ENCODE measurements around the gene FSTL4.
A peak's percentile ranks its signal among the peaks of the same experiment; 100 is the strongest.

Gene FSTL4

DNA sequence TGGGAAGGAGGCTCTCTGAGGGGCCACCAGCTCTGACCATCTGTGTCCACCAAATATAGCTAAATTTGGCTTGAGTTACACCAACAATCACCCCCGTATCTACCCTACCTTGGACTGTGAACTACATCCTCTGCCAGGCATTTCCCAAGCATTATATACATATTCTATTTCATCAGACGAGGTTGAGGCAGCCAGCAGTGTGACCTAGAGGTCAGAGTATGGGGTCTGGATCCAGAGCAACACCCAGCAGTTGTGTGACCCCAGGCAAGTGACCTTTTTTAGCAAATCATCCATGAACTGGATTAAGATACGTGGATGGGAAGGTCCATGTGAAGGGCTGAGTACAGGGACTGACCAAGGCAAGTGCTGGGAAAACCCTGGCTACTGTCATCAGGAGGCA is 379.9 kb downstream of the FSTL4 start:
- no peak for ATAC-seq (ENCODE audit: low read depth)

DNA sequence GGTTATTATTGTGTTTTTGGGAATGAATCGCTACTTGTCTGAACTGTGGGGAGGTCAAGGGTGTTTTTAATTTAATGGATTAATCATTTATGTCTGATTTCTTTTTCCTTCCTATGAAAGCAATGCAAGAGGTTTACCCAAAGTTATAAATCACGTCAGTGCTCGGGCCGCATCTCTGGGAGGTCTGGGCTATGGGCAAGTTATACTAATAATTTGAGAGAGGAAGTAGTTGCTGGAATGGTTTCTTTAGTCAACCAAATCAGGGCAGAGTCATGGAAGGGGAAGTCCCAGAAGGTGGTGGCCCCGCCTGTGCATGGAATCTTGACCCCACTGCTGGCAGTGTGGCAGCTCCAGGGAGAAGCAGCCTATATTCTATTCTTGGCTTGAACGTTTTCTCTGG is 380.3 kb downstream of the FSTL4 start:
- TF ChIP-seq, protein P1, sequence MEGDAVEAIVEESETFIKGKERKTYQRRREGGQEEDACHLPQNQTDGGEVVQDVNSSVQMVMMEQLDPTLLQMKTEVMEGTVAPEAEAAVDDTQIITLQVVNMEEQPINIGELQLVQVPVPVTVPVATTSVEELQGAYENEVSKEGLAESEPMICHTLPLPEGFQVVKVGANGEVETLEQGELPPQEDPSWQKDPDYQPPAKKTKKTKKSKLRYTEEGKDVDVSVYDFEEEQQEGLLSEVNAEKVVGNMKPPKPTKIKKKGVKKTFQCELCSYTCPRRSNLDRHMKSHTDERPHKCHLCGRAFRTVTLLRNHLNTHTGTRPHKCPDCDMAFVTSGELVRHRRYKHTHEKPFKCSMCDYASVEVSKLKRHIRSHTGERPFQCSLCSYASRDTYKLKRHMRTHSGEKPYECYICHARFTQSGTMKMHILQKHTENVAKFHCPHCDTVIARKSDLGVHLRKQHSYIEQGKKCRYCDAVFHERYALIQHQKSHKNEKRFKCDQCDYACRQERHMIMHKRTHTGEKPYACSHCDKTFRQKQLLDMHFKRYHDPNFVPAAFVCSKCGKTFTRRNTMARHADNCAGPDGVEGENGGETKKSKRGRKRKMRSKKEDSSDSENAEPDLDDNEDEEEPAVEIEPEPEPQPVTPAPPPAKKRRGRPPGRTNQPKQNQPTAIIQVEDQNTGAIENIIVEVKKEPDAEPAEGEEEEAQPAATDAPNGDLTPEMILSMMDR (IDR thresholded peaks at IDR 0.05; ENCODE audit: poor library complexity, severe bottlenecking), result no peak
- Histone ChIP-seq H3K36me3 (ENCODE audit: low read depth) (no peaks in the 10 kb centered on the region), H3K4me3 (ENCODE audit: severe bottlenecking) (no peak overlapping the region), H3K27me3 (ENCODE audit: insufficient read depth, poor library complexity, severe bottlenecking) (no peaks in the 10 kb centered on the region), H3K27ac (ENCODE audit: poor library complexity, severe bottlenecking) (peak overlapping the region; percentile 97), H3K9me3 (ENCODE audit: severe bottlenecking) (no peaks in the 10 kb centered on the region), H3K4me1 (ENCODE audit: insufficient read depth, poor library complexity, severe bottlenecking) (peaks cover 55% of the 10 kb centered on the region)
- ATAC-seq (ENCODE audit: low read depth) (no peak), DNase-seq (ENCODE audit: low spot score) (no peak)

More for the DNA sequence above, 379.9 kb downstream of the FSTL4 start:
- H3K4me1 ChIP-seq (ENCODE audit: insufficient read depth, poor library complexity, severe bottlenecking), result peaks cover 51% of the 10 kb centered on the region
- no peaks in the 10 kb centered on the region for H3K36me3 ChIP-seq (ENCODE audit: low read depth)
- H3K27ac ChIP-seq (ENCODE audit: poor library complexity, severe bottlenecking), result no peak overlapping the region
- no peak overlapping the region for H3K4me3 ChIP-seq (ENCODE audit: severe bottlenecking)
- H3K9me3 ChIP-seq (ENCODE audit: severe bottlenecking), result no peaks in the 10 kb centered on the region
- TF ChIP-seq, protein P1 (IDR thresholded peaks at IDR 0.05; ENCODE audit: poor library complexity, severe bottlenecking), result no peak
- no peak for DNase-seq (ENCODE audit: low spot score)
- no peaks in the 10 kb centered on the region for H3K27me3 ChIP-seq (ENCODE audit: insufficient read depth, poor library complexity, severe bottlenecking)

DNA sequence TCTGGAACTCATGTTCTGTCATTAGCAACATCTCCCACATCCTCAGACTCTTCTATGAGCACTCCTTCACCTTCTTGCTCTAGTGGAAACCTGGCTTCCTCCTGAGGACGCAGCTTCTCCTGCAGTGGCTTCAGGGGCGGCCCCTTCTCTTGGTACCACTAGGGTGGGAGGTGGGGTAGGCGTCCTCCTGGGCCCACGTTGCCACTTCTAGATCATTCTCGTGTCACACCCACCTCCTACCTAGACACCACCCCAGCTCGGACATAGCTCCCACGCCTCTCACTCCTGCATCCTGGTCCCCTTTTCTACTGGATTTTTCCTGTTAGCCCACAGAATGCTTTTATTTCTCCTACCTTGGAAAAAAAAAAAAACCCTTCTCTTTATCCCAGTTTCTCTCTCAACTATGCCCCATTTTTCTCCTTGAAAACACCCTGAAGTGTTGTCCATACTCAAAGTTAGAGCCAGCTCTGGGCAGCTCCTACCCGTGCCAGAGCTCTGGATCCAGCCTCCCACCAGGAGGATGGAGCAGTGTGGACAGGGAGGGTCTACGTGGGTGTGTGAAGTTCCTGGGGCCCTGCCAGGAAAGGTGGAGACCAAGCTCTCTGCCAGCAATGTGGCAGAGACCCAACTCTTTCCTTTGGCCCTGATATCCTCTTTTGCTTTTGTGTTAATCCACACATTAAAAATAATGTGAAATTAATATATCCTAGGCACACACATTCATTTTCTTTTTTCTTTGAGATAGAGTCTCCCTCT is 381.3 kb downstream of the FSTL4 start:
- DNase-seq (ENCODE audit: low spot score) (no peak), ATAC-seq (ENCODE audit: low read depth) (no peak)
- Histone ChIP-seq H3K36me3 (ENCODE audit: low read depth) (no peaks in the 10 kb centered on the region), H3K4me1 (ENCODE audit: insufficient read depth, poor library complexity, severe bottlenecking) (peaks cover 63% of the 10 kb centered on the region), H3K27me3 (ENCODE audit: insufficient read depth, poor library complexity, severe bottlenecking) (no peaks in the 10 kb centered on the region), H3K4me3 (ENCODE audit: severe bottlenecking) (no peak overlapping the region), H3K27ac (ENCODE audit: poor library complexity, severe bottlenecking) (peak overlapping the region; percentile 97), H3K9me3 (ENCODE audit: severe bottlenecking) (no peaks in the 10 kb centered on the region)
- TF ChIP-seq, protein P1 (IDR thresholded peaks at IDR 0.05; ENCODE audit: poor library complexity, severe bottlenecking), result no peak

DNA sequence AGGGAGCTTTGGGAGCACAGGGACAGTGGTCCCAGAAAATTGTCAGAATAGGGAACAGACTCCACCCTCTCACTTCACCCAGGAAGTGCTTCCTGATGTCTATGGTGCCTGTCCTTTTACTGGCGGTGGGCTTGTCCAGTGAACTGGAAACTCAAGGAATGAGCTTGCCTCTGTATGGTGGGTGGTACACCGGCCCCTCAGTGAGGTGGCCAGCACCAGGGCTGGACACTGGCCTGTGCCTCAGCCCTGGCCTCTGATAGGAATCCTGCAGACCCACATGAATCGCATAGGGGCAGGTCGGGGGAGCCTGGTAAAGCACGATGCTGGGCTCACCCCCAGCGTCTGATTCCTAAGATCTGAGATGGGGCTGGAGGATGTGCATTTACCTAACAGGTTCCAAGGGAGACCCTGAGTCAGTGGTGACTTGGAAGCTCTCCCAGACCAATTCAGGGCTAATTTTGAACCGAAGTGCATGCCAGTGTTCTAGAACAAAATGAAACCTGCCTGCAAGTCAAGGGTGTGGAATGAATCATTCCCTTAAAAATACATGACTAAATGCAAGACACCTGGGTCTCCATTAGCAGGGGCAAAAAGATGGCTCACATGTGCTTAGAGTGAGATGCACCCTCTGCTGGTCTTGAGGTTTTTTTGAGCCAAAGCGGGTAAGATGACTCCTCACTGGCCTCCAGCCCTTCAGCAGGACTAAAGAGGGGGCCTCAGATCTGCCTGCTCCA is 382.2 kb downstream of the FSTL4 start:
- peaks cover 65% of the 10 kb centered on the region for H3K4me1 ChIP-seq (ENCODE audit: insufficient read depth, poor library complexity, severe bottlenecking)
- H3K27ac ChIP-seq (ENCODE audit: poor library complexity, severe bottlenecking), result peak overlapping the region; percentile 97
- TF ChIP-seq, protein P1 (IDR thresholded peaks at IDR 0.05; ENCODE audit: poor library complexity, severe bottlenecking), result peak; percentile 44
- no peaks in the 10 kb centered on the region for H3K27me3 ChIP-seq (ENCODE audit: insufficient read depth, poor library complexity, severe bottlenecking)
- no peaks in the 10 kb centered on the region for H3K9me3 ChIP-seq (ENCODE audit: severe bottlenecking)
- no peaks in the 10 kb centered on the region for H3K36me3 ChIP-seq (ENCODE audit: low read depth)
- no peak for DNase-seq (ENCODE audit: low spot score)
- ATAC-seq (ENCODE audit: low read depth), result peak; percentile 73
- no peak overlapping the region for H3K4me3 ChIP-seq (ENCODE audit: severe bottlenecking)

All from RWPE2 (cell line).